GM19438 (cell line): ENCODE results near the gene PDXP.
"Not testable (repeated sequence)": the region's sequence is repeated elsewhere in the genome, so short reads cannot be mapped to it uniquely, and the experiment has no call there.

Experiments used
- ATAC-seq: cut with Tn5 transposase; IDR thresholded peaks from one replicate; pipeline ENCODE4 v1.9.1; 2021; ENCODE audit warnings: low read depth; ENCODE audit not compliant: unreplicated experiment

Gene PDXP

GRCh38 chr22:37692627-37693285, 34.2 kb downstream of the PDXP start:
- no peak for ATAC-seq

GRCh38 chr22:37694131-37694530, 35.6 kb downstream of the PDXP start:
- ATAC-seq: not testable (repeated sequence)

GRCh38 chr22:37696260-37696656, 37.7 kb downstream of the PDXP start:
- not testable (repeated sequence) for ATAC-seq

- ATAC-seq: peak; percentile 99
Observed at GRCh38 chr22:37696657-37697537, 38.4 kb downstream of the PDXP start, which contains the start of gene TRIOBP. Gene TRIOBP (plus strand): TSS chr22:37697048. CDS start chr22:37701366, 4,318 bp downstream.

- ATAC-seq: no peak
Observed at GRCh38 chr22:37697538-37697835, 39.0 kb downstream of the PDXP start.

GRCh38 chr22:37701141-37701786, 42.7 kb downstream of the PDXP start:
- no peak for ATAC-seq

GRCh38 chr22:37703906-37704305, 45.4 kb downstream of the PDXP start:
- no peak for ATAC-seq

GRCh38 chr22:37704645-37705044, 46.1 kb downstream of the PDXP start:
- no peak for ATAC-seq

- no peak for ATAC-seq
Observed at GRCh38 chr22:37705205-37705604, 46.7 kb downstream of the PDXP start.

GRCh38 chr22:37708580-37709444, 50.3 kb downstream of the PDXP start:
- no peak for ATAC-seq

- no peak for ATAC-seq
Observed at GRCh38 chr22:37709445-37709765, 50.9 kb downstream of the PDXP start.

GRCh38 chr22:37710675-37711074, 52.2 kb downstream of the PDXP start:
- no peak for ATAC-seq

GRCh38 chr22:37711490-37711889, 53.0 kb downstream of the PDXP start:
- ATAC-seq: no peak

GRCh38 chr22:37713761-37714160, 55.2 kb downstream of the PDXP start:
- ATAC-seq: no peak

- no peak for ATAC-seq
Observed at GRCh38 chr22:37714634-37715033, 56.1 kb downstream of the PDXP start.

GRCh38 chr22:37715760-37716159, 57.2 kb downstream of the PDXP start:
- no peak for ATAC-seq
